Stimulated activated CD8-positive, alpha-beta memory T cell treated with anti-CD3 and anti-CD28 coated beads, Interleukin-7, amount 100 ng/mL, for 24 hours (primary cell): ENCODE results near the gene CACNA1E.

Source experiments
- DNase-seq: peaks from one replicate; pipeline ENCODE4 v3.0.0-alpha.2; 2020; ENCODE audit warnings: low read depth

CACNA1E gene

GRCh38 chr1:181483285-181484195, at the start of gene CACNA1E:
Gene CACNA1E, plus strand, starts transcription at chr1:181483517. Its CDS starts 228 bp downstream, at chr1:181483745.
- no peak for DNase-seq

GRCh38 chr1:181433931-181434330, 49.4 kb upstream of the CACNA1E start:
- DNase-seq: no peak

- DNase-seq: no peak
Measured at GRCh38 chr1:181438013-181438412, 45.3 kb upstream of the CACNA1E start.

GRCh38 chr1:181440510-181440909, 42.8 kb upstream of the CACNA1E start:
- no peak for DNase-seq

GRCh38 chr1:181442181-181442525, 41.2 kb upstream of the CACNA1E start:
- no peak for DNase-seq

- no peak for DNase-seq
Measured at GRCh38 chr1:181443231-181443853, 40.0 kb upstream of the CACNA1E start.

GRCh38 chr1:181445436-181445835, 37.9 kb upstream of the CACNA1E start:
- DNase-seq: no peak

- DNase-seq: no peak
Measured at GRCh38 chr1:181448461-181448860, 34.9 kb upstream of the CACNA1E start.

GRCh38 chr1:181451661-181452230, 31.6 kb upstream of the CACNA1E start:
- no peak for DNase-seq

GRCh38 chr1:181452746-181453145, 30.6 kb upstream of the CACNA1E start:
- no peak for DNase-seq

GRCh38 chr1:181453541-181454201, 29.6 kb upstream of the CACNA1E start:
- no peak for DNase-seq

- no peak for DNase-seq
Measured at GRCh38 chr1:181456551-181456950, 26.8 kb upstream of the CACNA1E start.

GRCh38 chr1:181458419-181458818, 24.9 kb upstream of the CACNA1E start:
- no peak for DNase-seq

- DNase-seq: no peak
Measured at GRCh38 chr1:181459067-181459466, 24.2 kb upstream of the CACNA1E start.

GRCh38 chr1:181469829-181470228, 13.5 kb upstream of the CACNA1E start:
- no peak for DNase-seq

GRCh38 chr1:181475580-181475979, 7.7 kb upstream of the CACNA1E start:
- DNase-seq: no peak

GRCh38 chr1:181476581-181476980, 6.7 kb upstream of the CACNA1E start:
- DNase-seq: no peak

- no peak for DNase-seq
Measured at GRCh38 chr1:181478306-181478705, 5.0 kb upstream of the CACNA1E start.

GRCh38 chr1:181479137-181479745, 4.1 kb upstream of the CACNA1E start:
- no peak for DNase-seq

GRCh38 chr1:181482001-181482430, 1.3 kb upstream of the CACNA1E start:
- no peak for DNase-seq

GRCh38 chr1:181482521-181483284, 614 bp upstream of the CACNA1E start:
- no peak for DNase-seq
